ENCODE results near the gene PSTPIP1.

Gene PSTPIP1

GRCh38 chr15:77042955-77043920, 48.3 kb downstream of the PSTPIP1 start:
- H3K27ac ChIP-seq = no peak overlapping the region
- no peak for TF ChIP-seq ZFX (IDR thresholded peaks at IDR 0.05; ENCODE audit: borderline replicate concordance)
- TF ChIP-seq, protein P1, sequence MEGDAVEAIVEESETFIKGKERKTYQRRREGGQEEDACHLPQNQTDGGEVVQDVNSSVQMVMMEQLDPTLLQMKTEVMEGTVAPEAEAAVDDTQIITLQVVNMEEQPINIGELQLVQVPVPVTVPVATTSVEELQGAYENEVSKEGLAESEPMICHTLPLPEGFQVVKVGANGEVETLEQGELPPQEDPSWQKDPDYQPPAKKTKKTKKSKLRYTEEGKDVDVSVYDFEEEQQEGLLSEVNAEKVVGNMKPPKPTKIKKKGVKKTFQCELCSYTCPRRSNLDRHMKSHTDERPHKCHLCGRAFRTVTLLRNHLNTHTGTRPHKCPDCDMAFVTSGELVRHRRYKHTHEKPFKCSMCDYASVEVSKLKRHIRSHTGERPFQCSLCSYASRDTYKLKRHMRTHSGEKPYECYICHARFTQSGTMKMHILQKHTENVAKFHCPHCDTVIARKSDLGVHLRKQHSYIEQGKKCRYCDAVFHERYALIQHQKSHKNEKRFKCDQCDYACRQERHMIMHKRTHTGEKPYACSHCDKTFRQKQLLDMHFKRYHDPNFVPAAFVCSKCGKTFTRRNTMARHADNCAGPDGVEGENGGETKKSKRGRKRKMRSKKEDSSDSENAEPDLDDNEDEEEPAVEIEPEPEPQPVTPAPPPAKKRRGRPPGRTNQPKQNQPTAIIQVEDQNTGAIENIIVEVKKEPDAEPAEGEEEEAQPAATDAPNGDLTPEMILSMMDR (IDR thresholded peaks at IDR 0.05) = no peak

DNA sequence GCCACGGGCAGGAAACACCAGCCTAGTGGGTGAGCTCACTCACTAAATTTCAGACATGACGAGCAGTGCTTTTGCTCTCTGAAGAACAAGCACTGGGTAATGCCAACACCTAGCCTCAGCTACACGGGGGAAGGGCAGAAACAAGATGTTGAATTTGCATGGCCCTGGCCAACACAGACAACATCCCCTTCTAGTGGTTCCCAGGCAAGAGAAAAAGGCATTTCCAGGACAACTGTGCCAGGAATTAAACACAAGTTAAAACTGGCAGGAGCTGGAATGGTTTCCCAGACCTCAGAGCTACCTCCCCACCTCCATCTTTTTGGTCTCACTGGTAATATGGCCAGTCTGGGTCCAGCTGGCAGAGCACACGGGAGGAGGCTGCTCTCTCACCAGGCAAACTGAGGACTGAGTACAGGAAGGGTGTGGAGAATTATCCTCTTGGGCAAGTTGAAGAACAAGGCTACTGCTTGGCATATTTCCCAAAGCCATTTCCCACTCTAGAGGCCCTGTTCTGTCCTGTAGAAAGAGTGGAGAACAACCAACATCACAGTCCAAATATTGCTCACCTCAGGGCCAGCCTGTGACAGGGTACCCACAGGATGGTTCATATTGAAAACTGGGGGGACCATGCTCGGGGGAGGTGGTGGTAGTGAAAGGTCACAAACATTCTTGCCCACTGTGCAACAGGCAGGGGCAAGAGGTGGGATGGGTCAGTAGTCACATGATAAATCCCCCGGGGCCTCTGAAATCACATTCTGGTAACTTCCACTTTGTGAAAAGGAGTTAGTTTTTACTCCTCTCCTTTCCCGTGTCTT, 49.5 kb downstream of the PSTPIP1 start:
- TF ChIP-seq, protein P1 (IDR thresholded peaks at IDR 0.05) = no peak
- TF ChIP-seq ZFX (IDR thresholded peaks at IDR 0.05; ENCODE audit: borderline replicate concordance) = no peak
- no peak overlapping the region for H3K27ac ChIP-seq

- TF ChIP-seq, protein P1 (IDR thresholded peaks at IDR 0.05) = no peak
- TF ChIP-seq ZFX (IDR thresholded peaks at IDR 0.05; ENCODE audit: borderline replicate concordance) = no peak
- no peak overlapping the region for H3K27ac ChIP-seq
Observed at GRCh38 chr15:77045985-77046384, 51.1 kb downstream of the PSTPIP1 start.

GRCh38 chr15:77046704-77047412, 51.9 kb downstream of the PSTPIP1 start:
- no peak for TF ChIP-seq ZFX (IDR thresholded peaks at IDR 0.05; ENCODE audit: borderline replicate concordance)
- TF ChIP-seq, protein P1 (IDR thresholded peaks at IDR 0.05) = no peak
- H3K27ac ChIP-seq = no peak overlapping the region

GRCh38 chr15:77048135-77048876, 53.4 kb downstream of the PSTPIP1 start:
- H3K27ac ChIP-seq = no peak overlapping the region
- TF ChIP-seq ZFX (IDR thresholded peaks at IDR 0.05; ENCODE audit: borderline replicate concordance) = no peak
- TF ChIP-seq, protein P1 (IDR thresholded peaks at IDR 0.05) = no peak

DNA sequence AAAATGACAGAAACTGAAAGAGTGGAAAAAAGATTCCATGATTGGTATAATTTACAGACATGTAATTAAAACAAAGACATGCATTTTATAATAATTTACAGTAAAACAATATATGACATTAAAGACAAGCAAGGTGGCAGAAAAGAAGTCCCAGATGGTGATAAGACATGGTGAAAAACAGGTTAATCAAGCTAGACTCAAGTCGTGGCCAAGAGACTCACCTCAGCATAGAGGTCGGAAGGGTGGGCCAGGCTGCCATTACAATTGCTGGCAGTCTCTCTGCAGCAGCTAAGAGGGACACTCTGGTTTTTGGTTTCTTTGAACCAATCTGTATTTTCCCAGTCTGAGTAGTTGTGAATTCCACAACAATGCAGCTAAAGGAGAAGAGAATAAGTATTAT, 57.6 kb downstream of the PSTPIP1 start:
- TF ChIP-seq, protein P1 (IDR thresholded peaks at IDR 0.05) = no peak
- TF ChIP-seq ZFX (IDR thresholded peaks at IDR 0.05; ENCODE audit: borderline replicate concordance) = no peak
- H3K27ac ChIP-seq = no peak overlapping the region
